HUES48 (cell line): ENCODE results near the gene CNMD.

Source experiments
- H3K27ac ChIP-seq: one replicate; pipeline ENCODE4 v1.7.0; 2013; ENCODE audit warnings: low read depth, low read length, inconsistent platforms
- H3K27me3 ChIP-seq: 2 replicates; pipeline ENCODE4 v1.6.1; 2013; ENCODE audit warnings: mild to moderate bottlenecking, low read length; ENCODE audit not compliant: control insufficient read depth, insufficient read depth
- H3K36me3 ChIP-seq: 2 replicates; pipeline ENCODE4 v1.6.1; 2013; ENCODE audit warnings: low read length; ENCODE audit not compliant: control insufficient read depth, insufficient read depth
- H3K4me1 ChIP-seq: 2 replicates; pipeline ENCODE4 v1.6.1; 2013; ENCODE audit warnings: mild to moderate bottlenecking, low read length; ENCODE audit not compliant: control insufficient read depth, insufficient read depth
- H3K4me3 ChIP-seq: 2 replicates; pipeline ENCODE4 v1.5.1; 2013; ENCODE audit warnings: mild to moderate bottlenecking, low read depth, low read length
- H3K9ac ChIP-seq: 2 replicates; pipeline ENCODE4 v1.6.1; 2013; ENCODE audit warnings: mild to moderate bottlenecking, low read depth, low read length, moderate library complexity
- H3K9me3 ChIP-seq: 2 replicates; pipeline ENCODE4 v1.6.1; 2013; ENCODE audit warnings: low read length; ENCODE audit not compliant: control insufficient read depth, insufficient read depth

The CNMD gene

DNA sequence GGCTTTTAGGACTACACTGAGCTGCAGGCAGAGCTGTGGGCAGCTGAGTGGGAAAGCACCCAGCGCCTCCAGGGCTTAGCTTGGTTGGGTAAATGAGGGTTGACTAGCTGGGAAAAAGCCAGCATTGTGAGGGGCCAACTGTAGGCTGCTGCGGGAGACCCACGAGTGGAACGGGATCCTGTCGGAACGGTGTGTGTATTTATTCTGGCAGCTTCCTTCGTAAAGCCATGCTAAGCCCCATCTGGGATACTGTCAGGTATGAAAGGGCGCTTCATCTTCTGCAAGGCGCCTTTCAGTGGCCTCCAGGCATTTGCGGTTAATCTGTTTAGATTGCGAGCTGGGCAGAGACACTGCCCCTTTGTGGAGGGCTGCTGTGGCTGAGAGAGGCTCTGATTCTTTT lies 39.5 kb upstream of the CNMD start:
- H3K36me3 ChIP-seq: no peaks in the 10 kb centered on the region
- H3K27ac ChIP-seq: no peak overlapping the region
- H3K9ac ChIP-seq: no peak overlapping the region
- no peaks in the 10 kb centered on the region for H3K9me3 ChIP-seq
- H3K4me3 ChIP-seq: no peak overlapping the region
- H3K4me1 ChIP-seq: no peaks in the 10 kb centered on the region
- no peaks in the 10 kb centered on the region for H3K27me3 ChIP-seq

DNA sequence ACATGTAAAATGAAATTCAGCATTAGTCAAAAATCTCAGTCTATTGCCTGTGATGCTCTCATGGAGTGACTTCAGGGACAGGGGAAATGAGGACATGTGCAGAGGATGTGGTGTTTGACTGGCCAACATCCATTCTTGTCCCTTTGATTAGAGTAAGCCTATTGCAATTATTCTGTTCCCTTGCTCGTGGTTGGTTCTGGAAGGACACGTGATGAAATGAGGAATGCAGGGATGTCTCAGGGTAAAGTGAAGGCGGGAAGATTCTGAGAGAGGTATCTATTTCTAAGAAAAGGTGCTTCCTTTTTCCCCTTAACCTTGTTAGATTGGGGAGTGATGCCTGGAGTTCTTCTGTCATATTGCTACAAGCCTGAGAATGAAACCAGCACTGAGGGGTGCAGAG lies 37.1 kb upstream of the CNMD start:
- Histone ChIP-seq H3K27me3 (no peaks in the 10 kb centered on the region), H3K36me3 (no peaks in the 10 kb centered on the region), H3K27ac (no peak overlapping the region), H3K4me3 (no peak overlapping the region), H3K9ac (no peak overlapping the region), H3K9me3 (no peaks in the 10 kb centered on the region), H3K4me1 (no peaks in the 10 kb centered on the region)

DNA sequence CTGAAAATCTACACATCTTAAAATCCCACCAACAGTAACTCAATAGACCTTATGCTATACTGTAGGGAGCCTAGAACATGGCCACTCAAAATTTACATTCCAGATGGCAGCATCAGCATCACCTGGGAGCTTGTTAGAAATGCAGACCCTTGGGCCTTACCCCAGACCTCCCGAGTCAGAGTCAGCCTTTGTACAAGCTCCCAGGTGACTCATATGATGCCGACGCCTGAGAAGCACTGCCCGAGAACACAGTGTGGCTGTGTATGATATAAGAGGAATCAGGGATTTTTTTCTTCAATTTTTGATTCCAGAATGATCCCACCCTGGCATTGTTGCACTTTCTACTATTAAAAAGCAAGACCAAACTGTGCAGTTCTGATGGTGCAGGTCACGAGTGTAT lies 35.9 kb upstream of the CNMD start:
- Histone ChIP-seq H3K4me3 (no peak overlapping the region), H3K9ac (no peak overlapping the region), H3K9me3 (no peaks in the 10 kb centered on the region), H3K27me3 (no peaks in the 10 kb centered on the region), H3K4me1 (no peaks in the 10 kb centered on the region), H3K36me3 (no peaks in the 10 kb centered on the region), H3K27ac (no peak overlapping the region)

DNA sequence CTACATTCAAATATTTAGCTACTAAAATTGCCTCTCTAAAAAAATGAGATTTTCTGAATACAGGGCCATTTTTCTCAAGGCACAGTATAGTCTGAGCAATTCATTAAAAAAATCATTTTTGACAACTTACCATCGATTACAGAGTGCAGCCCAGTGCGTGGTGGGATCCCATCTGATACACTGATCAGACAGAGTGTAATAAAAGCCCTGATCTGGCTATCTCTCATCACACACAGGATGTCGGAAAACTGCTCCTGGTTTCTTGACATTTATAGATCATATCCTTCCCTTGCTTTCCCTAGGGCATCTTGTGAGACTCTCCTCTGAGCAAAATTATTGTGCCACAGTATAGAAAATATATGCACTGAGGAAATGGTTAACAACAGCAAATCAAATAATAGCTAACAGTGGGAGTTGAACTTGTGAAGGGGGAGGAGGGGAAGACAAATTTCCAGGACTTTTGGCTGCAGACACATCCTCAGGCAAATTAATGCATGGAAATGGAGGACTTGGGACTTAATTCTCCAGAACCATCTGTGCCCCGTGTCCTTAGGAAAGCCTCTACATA lies 28.4 kb upstream of the CNMD start:
- Histone ChIP-seq H3K4me1 (no peaks in the 10 kb centered on the region), H3K27ac (no peak overlapping the region), H3K4me3 (no peak overlapping the region), H3K9ac (no peak overlapping the region), H3K36me3 (no peaks in the 10 kb centered on the region), H3K9me3 (no peaks in the 10 kb centered on the region), H3K27me3 (no peaks in the 10 kb centered on the region)

DNA sequence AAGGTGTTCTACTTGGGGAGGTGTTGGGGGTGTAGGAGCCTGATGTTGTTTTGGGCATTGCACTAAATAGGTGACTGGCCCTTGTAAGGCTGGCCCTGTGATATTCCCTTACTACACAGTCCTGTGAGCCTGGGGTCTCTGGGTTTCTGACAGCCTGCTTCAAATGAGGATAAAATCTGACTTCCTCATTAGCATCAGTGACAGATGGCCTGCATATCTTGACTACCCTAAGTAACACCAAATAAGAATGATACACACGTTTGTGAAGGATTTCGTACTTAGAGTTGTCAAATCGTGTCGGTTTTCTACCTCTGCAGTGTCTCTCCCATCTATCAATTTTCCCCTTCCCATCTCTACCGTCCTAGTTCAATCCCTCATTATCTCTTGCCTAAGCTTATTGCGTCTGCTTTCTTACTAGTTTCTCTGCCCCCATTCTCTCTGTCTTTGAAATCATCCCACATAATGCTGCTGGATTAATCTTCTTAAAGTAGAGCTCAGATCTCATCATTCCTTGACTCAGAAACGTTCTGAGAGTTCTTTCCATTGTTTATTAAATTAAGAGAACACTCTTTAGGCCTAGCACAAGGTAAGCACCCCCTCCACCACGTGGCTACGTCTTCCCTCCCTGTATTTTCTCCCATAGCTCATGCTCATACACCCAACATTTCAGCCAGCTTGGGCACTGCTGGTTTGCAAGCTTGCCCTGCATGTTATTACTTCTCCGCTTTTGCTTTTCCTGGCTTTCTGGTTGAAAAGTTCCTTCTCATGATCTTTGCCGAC lies 26.2 kb upstream of the CNMD start:
- H3K36me3 ChIP-seq: no peaks in the 10 kb centered on the region
- no peaks in the 10 kb centered on the region for H3K4me1 ChIP-seq
- H3K9me3 ChIP-seq: no peaks in the 10 kb centered on the region
- no peak overlapping the region for H3K9ac ChIP-seq
- H3K27ac ChIP-seq: no peak overlapping the region
- no peak overlapping the region for H3K4me3 ChIP-seq
- no peaks in the 10 kb centered on the region for H3K27me3 ChIP-seq

DNA sequence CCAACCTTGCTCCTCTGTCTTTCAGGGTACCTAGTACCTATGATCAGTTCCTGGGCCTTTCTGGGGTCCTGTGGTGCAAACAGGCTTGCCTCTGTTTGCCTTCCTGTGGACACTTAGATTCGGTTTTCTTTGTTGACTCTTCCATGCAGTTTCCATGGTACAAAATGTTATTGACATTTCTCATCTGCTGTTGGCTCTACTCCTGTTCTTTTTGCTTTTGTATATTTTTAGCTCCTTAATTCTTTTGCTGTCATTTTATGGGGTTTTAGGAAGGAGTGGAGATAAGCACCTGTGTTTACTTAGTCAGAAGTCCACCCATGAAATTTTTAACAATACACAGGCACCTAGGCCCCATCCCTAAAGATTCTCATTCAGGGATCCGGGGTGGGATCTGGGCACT lies 20.5 kb upstream of the CNMD start:
- 0 out of 2 replicates have a peak, but pooled peaks cover 6% of the 10 kb centered on the region for H3K4me1 ChIP-seq
- H3K9ac ChIP-seq: no peak overlapping the region
- H3K4me3 ChIP-seq: no peak overlapping the region
- no peak overlapping the region for H3K27ac ChIP-seq
- H3K9me3 ChIP-seq: no peaks in the 10 kb centered on the region
- H3K27me3 ChIP-seq: no peaks in the 10 kb centered on the region
- no peaks in the 10 kb centered on the region for H3K36me3 ChIP-seq

DNA sequence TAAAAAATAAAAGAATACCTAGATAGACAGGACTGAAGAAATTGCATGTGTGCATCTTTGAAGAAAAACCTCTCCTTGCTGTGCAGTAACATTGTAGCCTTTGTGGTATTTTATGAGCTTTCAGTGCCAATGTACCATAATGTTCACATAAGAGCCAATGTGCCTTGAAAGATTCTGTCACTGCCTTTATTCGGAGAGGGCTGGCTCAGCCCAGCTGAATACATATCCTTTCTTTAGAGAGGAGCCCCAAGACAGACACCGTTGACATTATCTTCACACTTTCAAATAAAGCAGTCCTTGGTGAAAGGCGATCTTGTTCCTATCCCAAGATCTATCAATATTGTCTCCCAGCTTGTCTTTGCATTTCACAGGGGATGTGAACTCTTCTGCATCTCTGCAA lies 18.5 kb upstream of the CNMD start:
- no peak overlapping the region for H3K27ac ChIP-seq
- H3K36me3 ChIP-seq: no peaks in the 10 kb centered on the region
- 0 out of 2 replicates have a peak, but pooled peaks cover 6% of the 10 kb centered on the region for H3K4me1 ChIP-seq
- H3K9me3 ChIP-seq: no peaks in the 10 kb centered on the region
- no peak overlapping the region for H3K9ac ChIP-seq
- H3K27me3 ChIP-seq: no peaks in the 10 kb centered on the region
- H3K4me3 ChIP-seq: no peak overlapping the region

DNA sequence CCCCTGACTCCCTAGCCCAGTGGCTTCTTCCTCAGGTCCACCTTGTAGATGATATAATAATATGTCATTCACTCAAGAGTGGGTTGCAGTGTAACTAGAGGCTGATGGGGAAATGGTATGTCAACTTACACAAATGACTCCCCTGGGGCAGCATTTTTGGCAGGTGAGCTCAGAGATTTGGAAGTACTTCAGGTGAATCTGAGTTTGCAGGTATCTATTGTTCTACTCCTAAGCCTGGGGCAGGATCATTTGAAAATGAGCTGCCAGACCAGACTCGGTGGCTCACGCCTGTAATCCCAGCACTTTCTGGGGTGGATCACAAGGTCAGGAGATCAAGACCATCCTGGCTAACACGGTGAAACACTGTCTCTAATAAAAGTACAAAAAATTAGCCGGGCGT lies 11.6 kb upstream of the CNMD start:
- H3K9ac ChIP-seq: no peak overlapping the region

DNA sequence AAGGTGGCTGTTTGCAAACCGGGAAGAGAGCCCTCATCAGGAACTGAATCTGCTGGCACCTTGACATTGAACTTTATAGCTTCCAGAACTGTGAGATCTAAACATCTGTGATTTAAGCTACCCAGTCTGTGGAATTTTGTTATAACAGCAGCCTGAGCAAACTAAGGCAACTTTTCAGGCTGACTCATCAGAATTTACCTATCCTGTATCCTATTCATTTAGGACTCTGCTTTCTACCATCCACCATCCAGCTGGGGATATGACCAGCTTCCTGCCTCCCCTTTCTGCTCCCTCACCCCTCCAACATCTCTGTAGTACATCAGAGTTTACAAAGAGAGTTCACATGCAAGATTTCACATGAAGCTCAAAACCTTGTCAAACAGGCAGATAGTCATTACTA lies 11.1 kb upstream of the CNMD start:
- H3K4me1 ChIP-seq: 0 out of 2 replicates have a peak, but pooled peaks cover 5% of the 10 kb centered on the region
- no peak overlapping the region for H3K9ac ChIP-seq
- no peak overlapping the region for H3K27ac ChIP-seq
- no peaks in the 10 kb centered on the region for H3K27me3 ChIP-seq
- no peaks in the 10 kb centered on the region for H3K36me3 ChIP-seq
- H3K9me3 ChIP-seq: no peaks in the 10 kb centered on the region
- no peak overlapping the region for H3K4me3 ChIP-seq

More for the DNA sequence above, 11.6 kb upstream of the CNMD start:
- 0 out of 2 replicates have a peak, but pooled peaks cover 5% of the 10 kb centered on the region for H3K4me1 ChIP-seq
- H3K27ac ChIP-seq: no peak overlapping the region
- H3K27me3 ChIP-seq: no peaks in the 10 kb centered on the region
- no peaks in the 10 kb centered on the region for H3K36me3 ChIP-seq
- H3K9me3 ChIP-seq: no peaks in the 10 kb centered on the region
- H3K4me3 ChIP-seq: no peak overlapping the region

DNA sequence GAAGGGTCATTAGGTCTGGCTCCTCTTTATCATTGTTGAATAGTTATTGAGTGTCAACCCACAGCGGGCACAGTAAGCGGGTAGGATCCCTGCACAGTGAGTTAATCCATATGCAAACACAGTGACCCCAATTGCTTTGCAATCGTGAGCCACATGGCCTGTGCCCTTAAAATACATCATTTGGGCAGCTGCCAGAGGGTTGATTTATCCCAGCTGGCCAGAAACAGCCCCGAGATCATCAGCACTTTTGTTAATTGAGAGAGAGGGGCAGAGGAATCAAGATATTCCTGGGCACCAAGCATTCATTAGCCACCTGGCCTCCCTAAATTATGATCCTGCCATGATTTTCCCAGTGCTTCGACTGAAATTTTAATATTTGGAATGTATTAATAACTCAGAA lies 9.8 kb upstream of the CNMD start:
- no peaks in the 10 kb centered on the region for H3K27me3 ChIP-seq
- H3K27ac ChIP-seq: no peak overlapping the region
- H3K4me1 ChIP-seq: 0 out of 2 replicates have a peak, but pooled peaks cover 5% of the 10 kb centered on the region
- no peak overlapping the region for H3K9ac ChIP-seq
- no peaks in the 10 kb centered on the region for H3K9me3 ChIP-seq
- no peaks in the 10 kb centered on the region for H3K36me3 ChIP-seq
- H3K4me3 ChIP-seq: no peak overlapping the region

DNA sequence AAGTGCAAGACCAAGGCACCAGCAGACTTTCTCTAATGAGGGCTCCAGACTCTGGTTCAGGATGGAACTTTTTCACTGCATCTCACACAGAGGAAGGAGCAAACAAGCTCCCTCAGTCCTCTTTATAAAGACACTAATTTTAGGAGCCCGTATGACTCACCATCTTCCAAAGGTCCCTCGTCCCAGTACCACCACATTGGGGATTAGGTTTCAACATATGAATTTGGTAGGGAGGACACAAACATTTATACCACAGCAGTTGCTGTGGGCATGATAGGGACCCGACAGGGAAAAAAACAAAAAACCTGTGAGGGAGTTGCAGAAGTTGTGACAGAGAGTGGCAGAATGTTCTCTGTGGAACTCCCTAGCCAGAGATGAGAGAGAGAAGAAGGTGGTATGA lies 6.5 kb upstream of the CNMD start:
- H3K9me3 ChIP-seq: peaks cover 5% of the 10 kb centered on the region; the same call in 1 of the 2 replicates
- H3K4me3 ChIP-seq: no peak overlapping the region
- no peak overlapping the region for H3K27ac ChIP-seq
- 0 out of 2 replicates have a peak, but pooled peaks cover 4% of the 10 kb centered on the region for H3K4me1 ChIP-seq
- no peak overlapping the region for H3K9ac ChIP-seq
- H3K27me3 ChIP-seq: no peaks in the 10 kb centered on the region; the same call in 1 of the 2 replicates
- no peaks in the 10 kb centered on the region for H3K36me3 ChIP-seq
